ENCODE data around the gene DYNLL1. TPM values are rescaled to one million over a fixed set of nuclear protein-coding genes. Genes with fewer than 3 reads are reported as not detected.

DYNLL1 gene
- total and polyA plus RNA-seq, 2 experiments from 2014 or later, result 310 to 868 TPM

GRCh38 chr12:120479458-120479857 is 16.5 kb upstream of the DYNLL1 start:
- Histone ChIP-seq H3K36me3 (ENCODE audit: insufficient read depth) (no peaks in the 10 kb centered on the region), H3K4me3 (no peak overlapping the region), H3K4me2 (no peak overlapping the region), H4K20me1 (replicated peaks; ENCODE audit: insufficient read depth) (0 out of 2 replicates have a peak, but pooled peaks cover 4% of the 10 kb centered on the region), H3F3A (replicated peaks; ENCODE audit: low read depth) (no peaks in the 10 kb centered on the region), H3K79me2 (replicated peaks; ENCODE audit: insufficient read depth) (no peaks in the 10 kb centered on the region), H3K27me3 (ENCODE audit: insufficient read depth) (no peaks in the 10 kb centered on the region), H3K9me2 (ENCODE audit: insufficient read depth) (no peaks in the 10 kb centered on the region), H3K27ac (ENCODE audit: low read depth) (peak overlapping the region; percentile 74; the same call in 1 of the 2 replicates), H3K4me1 (ENCODE audit: insufficient read depth) (peaks cover 3% of the 10 kb centered on the region; the same call in 1 of the 2 replicates), H2AFZ (no peak overlapping the region)
- ATAC-seq (peak; percentile 70), DNase-seq (ENCODE audit: low spot score) (peak; percentile 56)
- Mint-ChIP-seq H3K27ac (no peak overlapping the region), H3K36me3 (ENCODE audit: low read depth) (no peaks in the 10 kb centered on the region), H3K27me3 (ENCODE audit: insufficient read depth, low read depth, poor library complexity) (peaks cover 8% of the 10 kb centered on the region), H3K4me1 (peaks cover 13% of the 10 kb centered on the region), H3K4me3 (no peak overlapping the region), H3K9me3 (no peaks in the 10 kb centered on the region)
- TF ChIP-seq JUNB (IDR thresholded peaks at IDR 0.05; ENCODE audit: unreplicated experiment) (no peak), EZH2phosphoT487 (IDR thresholded peaks at IDR 0.05; ENCODE audit: unreplicated experiment) (no peak), EZH2 (IDR thresholded peaks at IDR 0.05; ENCODE audit: low read depth, unreplicated experiment) (no peak), CTCF (conservative IDR thresholded peaks at IDR 0.05; ENCODE audit: low read depth in 2 of 2) (no peak), ETS1 (IDR thresholded peaks at IDR 0.05) (no peak), CREB1 (CRISPR knock-in tag; IDR thresholded peaks at IDR 0.05; ENCODE audit: low read depth) (no peak), STAT1 (IDR thresholded peaks at IDR 0.05; ENCODE audit: unreplicated experiment) (no peak), ZNF331 (CRISPR knock-in tag; IDR thresholded peaks at IDR 0.05; ENCODE audit: low read depth) (no peak), ZNF114 (CRISPR knock-in tag; IDR thresholded peaks at IDR 0.05) (no peak), POLR2AphosphoS5 (IDR thresholded peaks at IDR 0.05; ENCODE audit: low read depth) (no peak), NANOG (IDR thresholded peaks at IDR 0.05; ENCODE audit: borderline replicate concordance) (no peak), REST (IDR thresholded peaks at IDR 0.05; ENCODE audit: unreplicated experiment) (no peak), ZNF462 (CRISPR knock-in tag; IDR thresholded peaks at IDR 0.05) (no peak; the same call in 1 of the 2 replicates)

Data from GM23338 (cell line).